ENCODE data around the gene SLC39A11. TPM values are rescaled to one million over a fixed set of nuclear protein-coding genes. Genes with fewer than 3 reads are reported as not detected.
"Not testable (repeated sequence)": the region's sequence is repeated elsewhere in the genome, so short reads cannot be mapped to it uniquely, and the experiment has no call there.

SLC39A11 gene
- total RNA-seq, 1 donor from 2014 or later, result 16.3 TPM

DNA sequence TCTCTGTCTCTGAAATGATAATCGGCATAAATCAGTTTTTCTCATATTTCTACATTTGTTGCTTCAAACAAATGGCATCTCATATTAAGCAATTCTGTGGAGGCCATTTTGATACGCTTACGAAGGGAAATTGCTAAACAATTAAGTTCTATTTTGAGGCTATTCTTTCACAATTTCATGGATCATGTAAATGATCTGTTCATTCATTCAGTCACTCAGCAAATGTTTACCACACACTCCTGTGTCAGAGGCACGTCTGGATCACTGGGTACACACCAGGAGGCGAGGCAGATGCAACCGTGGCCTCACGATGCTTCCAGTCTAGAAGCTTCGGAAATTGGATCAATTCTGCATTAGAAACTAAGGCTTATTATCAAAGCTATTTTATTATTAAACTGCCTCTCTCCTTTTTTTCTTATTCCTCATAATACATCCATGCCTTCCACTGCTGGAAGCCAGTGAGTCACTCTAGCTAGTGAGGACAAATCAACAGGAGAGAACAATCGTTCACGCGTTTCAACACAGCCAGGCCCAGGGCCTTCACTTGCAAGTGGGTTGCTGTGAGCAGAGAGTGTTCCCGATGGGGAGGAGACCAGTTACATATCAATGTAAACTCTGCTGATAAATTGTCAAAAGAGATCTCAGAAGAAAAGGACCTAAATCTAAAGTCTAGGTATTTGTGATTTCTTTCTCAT is 11.3 kb upstream of the SLC39A11 start:
- no peak overlapping the region for H3K27ac Mint-ChIP-seq (ENCODE audit: unreplicated experiment)
- peaks cover 4% of the 10 kb centered on the region for H3K4me1 Mint-ChIP-seq (ENCODE audit: low read depth, unreplicated experiment)
- TF ChIP-seq, protein P1, sequence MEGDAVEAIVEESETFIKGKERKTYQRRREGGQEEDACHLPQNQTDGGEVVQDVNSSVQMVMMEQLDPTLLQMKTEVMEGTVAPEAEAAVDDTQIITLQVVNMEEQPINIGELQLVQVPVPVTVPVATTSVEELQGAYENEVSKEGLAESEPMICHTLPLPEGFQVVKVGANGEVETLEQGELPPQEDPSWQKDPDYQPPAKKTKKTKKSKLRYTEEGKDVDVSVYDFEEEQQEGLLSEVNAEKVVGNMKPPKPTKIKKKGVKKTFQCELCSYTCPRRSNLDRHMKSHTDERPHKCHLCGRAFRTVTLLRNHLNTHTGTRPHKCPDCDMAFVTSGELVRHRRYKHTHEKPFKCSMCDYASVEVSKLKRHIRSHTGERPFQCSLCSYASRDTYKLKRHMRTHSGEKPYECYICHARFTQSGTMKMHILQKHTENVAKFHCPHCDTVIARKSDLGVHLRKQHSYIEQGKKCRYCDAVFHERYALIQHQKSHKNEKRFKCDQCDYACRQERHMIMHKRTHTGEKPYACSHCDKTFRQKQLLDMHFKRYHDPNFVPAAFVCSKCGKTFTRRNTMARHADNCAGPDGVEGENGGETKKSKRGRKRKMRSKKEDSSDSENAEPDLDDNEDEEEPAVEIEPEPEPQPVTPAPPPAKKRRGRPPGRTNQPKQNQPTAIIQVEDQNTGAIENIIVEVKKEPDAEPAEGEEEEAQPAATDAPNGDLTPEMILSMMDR (IDR thresholded peaks at IDR 0.05; ENCODE audit: partially characterized antibody, unreplicated experiment), result no peak
- H3K27me3 Mint-ChIP-seq (ENCODE audit: unreplicated experiment), result peaks cover 4% of the 10 kb centered on the region
- H3K4me3 Mint-ChIP-seq (ENCODE audit: unreplicated experiment), result no peak overlapping the region
- no peak for DNase-seq
- H3K36me3 Mint-ChIP-seq (ENCODE audit: unreplicated experiment), result peaks cover 4% of the 10 kb centered on the region
- H3K9me3 Mint-ChIP-seq (ENCODE audit: unreplicated experiment), result no peaks in the 10 kb centered on the region

DNA sequence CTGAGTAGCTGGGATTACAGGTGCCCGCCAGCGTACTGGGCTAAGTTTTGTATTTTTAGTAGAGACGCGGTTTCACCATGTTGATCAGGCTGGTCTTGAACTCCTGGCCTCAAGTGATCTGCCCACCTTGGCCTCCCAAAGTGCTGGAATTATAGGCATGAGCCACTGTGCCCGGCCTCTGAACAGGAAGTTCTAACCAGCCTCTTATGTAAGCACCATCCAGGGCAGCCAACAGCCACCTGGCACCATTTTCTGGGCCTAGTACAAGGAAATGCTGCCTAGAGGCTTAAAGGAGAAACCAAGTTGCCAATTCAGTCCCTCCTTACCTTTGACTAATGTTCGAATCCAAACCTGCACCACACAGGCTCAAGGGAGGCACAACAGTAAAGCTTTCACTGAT is 8.5 kb upstream of the SLC39A11 start:
- peaks cover 4% of the 10 kb centered on the region for H3K36me3 Mint-ChIP-seq (ENCODE audit: unreplicated experiment)
- H3K27ac Mint-ChIP-seq (ENCODE audit: unreplicated experiment), result no peak overlapping the region
- no peak overlapping the region for H3K4me3 Mint-ChIP-seq (ENCODE audit: unreplicated experiment)
- H3K9me3 Mint-ChIP-seq (ENCODE audit: unreplicated experiment), result no peaks in the 10 kb centered on the region
- H3K4me1 Mint-ChIP-seq (ENCODE audit: low read depth, unreplicated experiment), result no peaks in the 10 kb centered on the region
- TF ChIP-seq, protein P1 (IDR thresholded peaks at IDR 0.05; ENCODE audit: partially characterized antibody, unreplicated experiment), result no peak
- DNase-seq, result no peak
- peaks cover 4% of the 10 kb centered on the region for H3K27me3 Mint-ChIP-seq (ENCODE audit: unreplicated experiment)

DNA sequence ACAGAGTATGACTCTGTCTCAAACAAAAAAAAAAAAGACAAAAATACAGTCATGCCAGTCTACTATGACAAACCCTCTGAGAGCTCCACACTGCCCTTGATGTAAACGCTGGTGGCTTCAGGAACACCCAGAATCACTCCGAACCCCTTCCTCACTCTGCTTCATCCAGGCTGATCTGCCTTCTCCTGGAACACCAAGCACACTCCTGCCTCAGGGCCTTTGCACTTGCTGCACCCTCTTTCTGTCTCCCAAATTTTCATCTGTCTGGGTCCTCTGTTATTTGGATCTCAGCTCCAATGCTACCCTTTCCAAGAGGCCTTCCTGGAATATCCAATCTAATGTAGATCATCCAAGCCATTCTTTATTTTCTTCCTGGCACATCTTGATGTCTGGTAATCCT is 7.9 kb upstream of the SLC39A11 start:
- Mint-ChIP-seq H3K36me3 (ENCODE audit: unreplicated experiment) (peaks cover 6% of the 10 kb centered on the region), H3K9me3 (ENCODE audit: unreplicated experiment) (peaks cover 2% of the 10 kb centered on the region), H3K27ac (ENCODE audit: unreplicated experiment) (no peak overlapping the region), H3K4me1 (ENCODE audit: low read depth, unreplicated experiment) (no peaks in the 10 kb centered on the region), H3K27me3 (ENCODE audit: unreplicated experiment) (peaks cover 7% of the 10 kb centered on the region), H3K4me3 (ENCODE audit: unreplicated experiment) (no peak overlapping the region)
- DNase-seq, result no peak
- TF ChIP-seq, protein P1 (IDR thresholded peaks at IDR 0.05; ENCODE audit: partially characterized antibody, unreplicated experiment), result no peak

DNA sequence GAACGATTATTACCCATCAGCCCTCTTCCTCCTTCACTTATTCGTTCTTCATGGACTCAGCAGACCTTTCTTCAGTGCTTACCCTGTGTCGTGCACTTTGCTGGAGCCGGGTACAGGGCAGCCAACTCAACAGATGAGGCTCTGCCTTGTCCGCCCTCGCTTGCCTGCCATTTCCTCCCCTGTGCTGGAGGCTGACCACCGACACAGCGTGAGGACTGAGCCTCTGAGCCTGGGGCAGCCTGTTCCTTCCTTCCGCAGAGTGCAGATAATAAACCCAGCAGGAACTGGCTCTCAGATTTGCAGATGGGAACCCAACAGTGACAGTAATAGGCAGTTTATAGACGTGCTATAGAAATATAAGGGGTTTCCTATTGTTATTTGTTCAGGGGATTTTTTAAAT is 7.0 kb upstream of the SLC39A11 start:
- H3K4me1 Mint-ChIP-seq (ENCODE audit: low read depth, unreplicated experiment), result no peaks in the 10 kb centered on the region
- H3K27ac Mint-ChIP-seq (ENCODE audit: unreplicated experiment), result no peak overlapping the region
- no peak overlapping the region for H3K4me3 Mint-ChIP-seq (ENCODE audit: unreplicated experiment)
- H3K36me3 Mint-ChIP-seq (ENCODE audit: unreplicated experiment), result peaks cover 9% of the 10 kb centered on the region
- H3K9me3 Mint-ChIP-seq (ENCODE audit: unreplicated experiment), result peaks cover 3% of the 10 kb centered on the region
- peaks cover 7% of the 10 kb centered on the region for H3K27me3 Mint-ChIP-seq (ENCODE audit: unreplicated experiment)
- TF ChIP-seq, protein P1 (IDR thresholded peaks at IDR 0.05; ENCODE audit: partially characterized antibody, unreplicated experiment), result no peak
- DNase-seq, result no peak

DNA sequence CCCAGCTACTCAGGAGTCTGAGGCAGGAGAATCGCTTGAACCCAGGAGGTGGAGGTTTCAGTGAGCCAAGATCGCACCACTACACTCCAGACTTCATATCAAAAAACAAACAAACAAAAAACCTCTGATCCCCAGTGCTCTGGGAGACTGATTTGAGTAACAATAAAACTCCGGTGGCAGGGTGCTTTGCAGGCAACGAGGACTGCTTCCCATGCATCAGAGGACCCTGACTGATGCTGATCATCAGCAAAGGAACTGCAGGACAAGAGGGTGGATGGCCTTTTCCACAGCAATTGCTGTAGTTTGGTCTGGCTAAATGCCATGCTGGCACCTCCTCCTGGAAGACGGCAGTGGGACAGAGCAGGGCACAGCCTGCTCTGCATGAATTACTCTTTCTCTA is 6.4 kb upstream of the SLC39A11 start:
- TF ChIP-seq, protein P1 (IDR thresholded peaks at IDR 0.05; ENCODE audit: partially characterized antibody, unreplicated experiment), result no peak
- DNase-seq, result no peak
- Mint-ChIP-seq H3K27me3 (ENCODE audit: unreplicated experiment) (peaks cover 7% of the 10 kb centered on the region), H3K4me3 (ENCODE audit: unreplicated experiment) (no peak overlapping the region), H3K27ac (ENCODE audit: unreplicated experiment) (no peak overlapping the region), H3K9me3 (ENCODE audit: unreplicated experiment) (peaks cover 3% of the 10 kb centered on the region), H3K4me1 (ENCODE audit: low read depth, unreplicated experiment) (no peaks in the 10 kb centered on the region), H3K36me3 (ENCODE audit: unreplicated experiment) (peaks cover 9% of the 10 kb centered on the region)

DNA sequence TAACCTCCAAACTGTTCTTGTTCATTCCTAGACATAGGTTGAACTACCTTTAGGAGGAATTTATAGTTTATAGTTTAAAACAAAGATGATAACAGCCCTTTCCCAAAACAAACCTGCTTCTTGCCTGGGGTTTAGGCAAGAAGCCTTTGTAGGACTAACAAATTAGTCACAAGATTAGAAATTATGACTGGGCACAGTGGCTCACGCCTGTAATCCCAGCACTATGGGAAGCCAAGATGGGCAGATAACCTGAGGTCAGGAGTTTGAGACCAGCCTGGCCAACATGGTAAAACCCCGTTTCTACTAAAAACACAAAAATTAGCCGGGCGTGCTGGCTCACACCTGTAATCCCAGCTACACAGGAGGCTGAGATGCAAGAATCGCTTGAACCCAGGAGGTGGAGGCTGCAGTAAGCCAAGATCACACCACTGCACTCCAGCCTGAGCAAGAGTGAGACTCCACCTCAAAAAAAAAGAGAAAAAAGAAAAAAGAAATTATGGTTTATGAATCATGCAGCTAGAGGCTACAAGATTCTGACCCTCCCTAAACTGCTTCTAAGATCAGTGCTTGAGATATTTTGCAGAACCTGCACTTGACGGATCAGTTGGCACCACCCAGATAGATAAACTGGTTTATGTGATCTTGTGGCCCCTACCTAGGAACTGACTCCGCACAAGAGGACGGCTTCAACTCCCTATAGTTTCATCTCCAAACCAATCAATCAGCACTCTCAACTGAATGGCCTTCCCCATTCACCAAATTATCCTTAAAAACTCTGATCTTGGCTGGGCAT is 5.7 kb upstream of the SLC39A11 start:
- not testable (repeated sequence) for H3K9me3 Mint-ChIP-seq (ENCODE audit: unreplicated experiment); H3K36me3 Mint-ChIP-seq (ENCODE audit: unreplicated experiment)

More for the DNA sequence above, 5.7 kb upstream of the SLC39A11 start:
- not testable (repeated sequence) for DNase-seq; H3K27ac Mint-ChIP-seq (ENCODE audit: unreplicated experiment); H3K27me3 Mint-ChIP-seq (ENCODE audit: unreplicated experiment); H3K4me1 Mint-ChIP-seq (ENCODE audit: low read depth, unreplicated experiment); H3K4me3 Mint-ChIP-seq (ENCODE audit: unreplicated experiment)
